K562 (cell line): Measurements from ENCODE around the gene MTHFS. TPM values are rescaled to one million over a fixed set of nuclear protein-coding genes. Genes with fewer than 3 reads are reported as not detected.
A peak's percentile ranks its signal among the peaks of the same experiment; 100 is the strongest.

Source experiments
- ATAC-seq: fragments of 200-7000 bp; cut with Tn5 transposase; 3 replicates; pipeline ENCODE4 v1.9.1; 2020; ENCODE audit warnings: moderate library complexity
- BruUV-seq: library from RNA; stranded (reverse); fragments of 400-500 nt; replicated peaks from 2 replicates; lab custom pipeline; 2021; lab: Mats Ljungman, UMichigan
- CTCF ChIA-PET: fragments of 300-600 bp; formaldehyde crosslinking; extraction: SDS; loops from one replicate; lab custom pipeline; 2021; ENCODE audit warnings: low intra/inter-chr PET ratio; lab: Yijun Ruan, JAX
- POLR2A ChIA-PET: fragments of 300-600, 350-650 bp; sonication (Branson Sonifier 250); formaldehyde crosslinking; extraction: SDS; loops from one replicate; lab custom pipeline; 2021; ENCODE audit warnings: antibody characterized with exemption, inconsistent platforms; lab: Yijun Ruan, JAX
- DNase-seq, 4 experiments: peaks; one replicate each; pipeline versions ENCODE4 v3.0.0 to v3.0.0-alpha.2; 2011 to 2018; ENCODE audit warnings: low spot score in 3 of 4, mixed read lengths in 3 of 4; ENCODE audit errors: extremely low read depth in 1 of 4
- FAIRE-seq: peaks from 2 replicates; lab custom pipeline; 2011; peaks lifted over from hg19 to GRCh38; lab: Jason Lieb, UNC
- H2AFZ ChIP-seq: 2 replicates; pipeline ENCODE4 v1.6.0; 2011; ENCODE audit warnings: low read depth, low read length, control low read depth, inconsistent platforms
- H3K27ac ChIP-seq: fragments of 200-600 bp; 3 replicates; pipeline ENCODE4 v1.8.0; 2011; ENCODE audit warnings: low read depth, mild to moderate bottlenecking, control low read depth, inconsistent platforms, low read length, moderate library complexity, mixed read lengths; ENCODE audit errors: extremely low read depth
- H3K27me3 ChIP-seq, 2 experiments: fragments of 300-600 bp in 1 of 2; 2 replicates in 1 of 2; 3 replicates in 1 of 2; pipeline versions ENCODE4 v1.6.0 to v1.8.0; 2011; ENCODE audit warnings: inconsistent platforms in 2 of 2, low read length in 2 of 2, mild to moderate bottlenecking in 1 of 2, mixed read lengths in 1 of 2, moderate library complexity in 1 of 2; ENCODE audit not compliant: control insufficient read depth in 2 of 2, insufficient read depth in 2 of 2
- H3K36me3 ChIP-seq: fragments of 300-600 bp; 3 replicates; pipeline ENCODE4 v1.8.0; 2011; ENCODE audit warnings: mild to moderate bottlenecking, low read length, inconsistent platforms; ENCODE audit not compliant: control insufficient read depth, insufficient read depth
- H3K4me1 ChIP-seq, 2 experiments: fragments of 200-600 bp in 1 of 2; replicated peaks in 1 of 2; 2 replicates in 1 of 2; 3 replicates in 1 of 2; pipeline versions ENCODE4 v1.5.1 to v1.8.0; 2011; ENCODE audit warnings: inconsistent platforms in 2 of 2, low read length in 2 of 2, mild to moderate bottlenecking in 1 of 2, mixed read lengths in 1 of 2, moderate library complexity in 1 of 2; ENCODE audit not compliant: control insufficient read depth in 2 of 2, insufficient read depth in 2 of 2
- H3K4me2 ChIP-seq: 2 replicates; pipeline ENCODE4 v1.6.1; 2011; ENCODE audit warnings: low read length, control low read depth, inconsistent platforms, mixed read lengths; ENCODE audit not compliant: insufficient read depth
- H3K4me3 ChIP-seq: fragments of 200-600 bp; sonication (generic), shearing (Covaris generic); 2 replicates; pipeline ENCODE4 v1.5.1; 2016; ENCODE audit warnings: control low read depth, inconsistent platforms
- H3K79me2 ChIP-seq: fragments of 200-600 bp; 3 replicates; pipeline ENCODE4 v1.8.0; 2011; ENCODE audit warnings: low read length, inconsistent platforms; ENCODE audit not compliant: control insufficient read depth, insufficient read depth
- H3K9ac ChIP-seq, 2 experiments: 2 replicates each; pipeline versions ENCODE4 v1.6.0 to v1.6.1; 2011; ENCODE audit warnings: low read depth in 2 of 2, low read length in 2 of 2, control low read depth in 1 of 2, inconsistent platforms in 1 of 2, mild to moderate bottlenecking in 1 of 2, mixed read lengths in 1 of 2; ENCODE audit not compliant: insufficient read depth in 1 of 2
- H3K9me1 ChIP-seq: one replicate; pipeline ENCODE4 v1.6.0; 2011; ENCODE audit warnings: inconsistent platforms, mild to moderate bottlenecking, low read length, moderate library complexity; ENCODE audit not compliant: control insufficient read depth, insufficient read depth
- H3K9me3 ChIP-seq: replicated peaks from 2 replicates; pipeline ENCODE4 v1.5.1; 2011; ENCODE audit warnings: low read depth, low read length, inconsistent platforms; ENCODE audit not compliant: control insufficient read depth, insufficient read depth
- H4K20me1 ChIP-seq: replicated peaks from 2 replicates; pipeline ENCODE4 v1.6.1; 2011; ENCODE audit warnings: low read length, inconsistent platforms, mixed read lengths; ENCODE audit not compliant: control insufficient read depth, insufficient read depth
- ARID2 ChIP-seq: fragments of 450-650 bp; IDR thresholded peaks from 2 replicates; pipeline ENCODE4 v1.6.1; 2017; ENCODE audit warnings: antibody characterized with exemption, mild to moderate bottlenecking
- CBX8 ChIP-seq: fragments of 200-600 bp; sonication (generic); IDR thresholded peaks from 2 replicates; pipeline ENCODE4 v1.6.1; 2012; ENCODE audit warnings: borderline replicate concordance, mixed run types, low read depth, mild to moderate bottlenecking, moderate library complexity, mixed read lengths, low read length, control low read depth, inconsistent platforms; ENCODE audit not compliant: poor library complexity, severe bottlenecking; ENCODE audit errors: extremely low read depth
- FOXP1 ChIP-seq: sonication (generic); formaldehyde crosslinking; IDR thresholded peaks from 2 replicates; pipeline ENCODE4 v1.8.0; 2022; ENCODE audit warnings: mild to moderate bottlenecking, missing genetic modification reagents
- KLF16 ChIP-seq: IDR thresholded peaks from 2 replicates; pipeline ENCODE4 v1.6.1; 2016; ENCODE audit warnings: antibody characterized with exemption
- MYC ChIP-seq, 2 experiments: fragments of 250-450 bp in 1 of 2; sonication (Bioruptor Pico) in 1 of 2; IDR thresholded peaks; 2 replicates each; pipeline versions ENCODE4 v1.5.1 to v1.6.1; 2012 to 2021; ENCODE audit warnings: low read depth in 2 of 2, borderline replicate concordance in 1 of 2, improper control_type of control experiment in 1 of 2, low read length in 1 of 2, mild to moderate bottlenecking in 1 of 2, moderate library complexity in 1 of 2
- NR2C2 ChIP-seq, 2 experiments: fragments of 200-800 bp in 1 of 2; sonication (Bioruptor generic) in 1 of 2; sonication (generic) in 1 of 2; formaldehyde crosslinking in 1 of 2; IDR thresholded peaks; 2 replicates each; pipeline versions ENCODE4 v1.6.1 to v1.8.0; 2016 to 2022; ENCODE audit warnings: mild to moderate bottlenecking in 1 of 2, missing compliant biosample characterization in 1 of 2, missing genetic modification characterization in 1 of 2, missing genetic modification reagents in 1 of 2
- SLC30A9 ChIP-seq: fragments of 250-450 bp; sonication (Bioruptor Pico); IDR thresholded peaks from 2 replicates; pipeline ENCODE4 v1.8.0; 2022; ENCODE audit warnings: mild to moderate bottlenecking, moderate library complexity
- SREBF2 ChIP-seq: sonication (generic); formaldehyde crosslinking; IDR thresholded peaks from 2 replicates; pipeline ENCODE4 v1.4.0; 2020; ENCODE audit warnings: mild to moderate bottlenecking, missing genetic modification reagents
- STAG1 ChIP-seq: sonication (generic); formaldehyde crosslinking; IDR thresholded peaks from 2 replicates; pipeline ENCODE4 v1.5.0; 2020; ENCODE audit warnings: missing genetic modification reagents, borderline replicate concordance
- whole genome bisulfite sequencing: fragments of 100-300 bp; shearing (Covaris generic); methylation state at CpG from one replicate; pipeline ENCODE4 v1.1.6; 2016; ENCODE audit warnings: low coverage, mixed read lengths; ENCODE audit not compliant: insufficient coverage; ENCODE audit errors: missing lambda C conversion rate; 5-methylcytosine and 5-hydroxymethylcytosine counted together
- in situ Hi-C: fragments of 300-500 bp; cut with MboI; formaldehyde crosslinking; loops from 4 replicates; pipeline ENCODE4 v1.15.0; 2018; ENCODE audit warnings: inconsistent platforms, mixed read lengths
- intact Hi-C: fragments of 100-400 bp; cut with micrococcal nuclease; formaldehyde crosslinking; loops from 2 replicates; pipeline ENCODE4 v1.14.2; 2022
- polyA plus RNA-seq, 8 experiments: library from polyadenylated mRNA; depleted of rRNA in 4 of 8; stranded (reverse) in 5 of 8; unstranded in 3 of 8; fragments of >200 nt; fragmentation: Nextera tagmentation in 2 of 8; fragmentation: Illumina TruSeq in 1 of 8; extraction: Ambion mirVana in 2 of 8; extraction: Trizol in 1 of 8; gene quantifications; 2 replicates each; pipeline versions ENCODE4 v1.2.1 to v1.2.3, GENCODE V29; 2011 to 2014; ENCODE audit warnings: inconsistent platforms in 1 of 8, missing spikeins in 1 of 8
- total RNA-seq, 7 experiments: library from RNA; depleted of rRNA in 6 of 7; stranded (reverse); fragments of >200 nt in 6 of 7; fragmentation: Illumina TruSeq in 2 of 7; extraction: Trizol in 2 of 7; gene quantifications; 2 replicates each; pipeline versions ENCODE4 v1.2.1 to v1.2.3, GENCODE V29; 2011 to 2021; ENCODE audit warnings: low replicate concordance in 1 of 7

The MTHFS gene
- total and polyA plus RNA-seq, 9 of the 15 experiments (the other 6 are each of a cell fraction or from before 2014, with no cell fraction given) = 17.8 to 79.3 (median 41.7) TPM

GRCh38 chr15:79903626-79904025 lies 6.8 kb upstream of the MTHFS start:
- H3K36me3 ChIP-seq = no peaks in the 10 kb centered on the region
- no peak overlapping the region for H3K27ac ChIP-seq
- POLR2A ChIA-PET = interaction anchor here (0.8 kb wide), 1 partner anchor 12 kb away, joined by 3 read pairs; no protein-coding TSS in a partner anchor
- CTCF ChIA-PET = no interaction called here
- H3K4me1 ChIP-seq = no peaks in the 10 kb centered on the region; a peak in 2 of 5 replicates
- FAIRE-seq = peak; percentile 69
- no TSS peak for BruUV-seq
- H3K9ac ChIP-seq = no peak overlapping the region
- H4K20me1 ChIP-seq = no peaks in the 10 kb centered on the region
- WGBS = 11% methylated on average over 1 of the region's 1 CpG
- no peaks in the 10 kb centered on the region for H3K27me3 ChIP-seq
- no peak overlapping the region for H3K4me2 ChIP-seq
- ATAC-seq = no peak
- intact Hi-C loops = no loop called here
- H3K4me3 ChIP-seq = no peak overlapping the region
- no peaks in the 10 kb centered on the region for H3K9me1 ChIP-seq
- no peaks in the 10 kb centered on the region for H3K9me3 ChIP-seq
- H3K79me2 ChIP-seq = no peaks in the 10 kb centered on the region
- H2AFZ ChIP-seq = no peak overlapping the region
- TF ChIP-seq SLC30A9 (no peak), NR2C2 (CRISPR knock-in tag; IDR thresholded peaks at IDR 0.05) (no peak), NR2C2 (tag; IDR thresholded peaks at IDR 0.05) (no peak), FOXP1 (CRISPR knock-in tag) (no peak)
- TF ChIP-seq, all 486 proteins: peak for 0
- no peak for DNase-seq
- in situ Hi-C loops = loop anchor here (5.0 kb wide), 1 partner anchor 89 kb away; no protein-coding TSS in a partner anchor

- no peak for ATAC-seq
- no peaks in the 10 kb centered on the region for H3K9me1 ChIP-seq
- H3K27ac ChIP-seq = no peak overlapping the region
- ChIA-PET CTCF (no interaction called here), POLR2A (no interaction called here)
- WGBS = 75% methylated on average over 2 of the region's 2 CpGs
- no peak overlapping the region for H3K4me3 ChIP-seq
- DNase-seq = no peak
- no TSS peak for BruUV-seq
- no peaks in the 10 kb centered on the region for H3K27me3 ChIP-seq
- in situ Hi-C loops = loop anchor here (5.0 kb wide), 1 partner anchor 89 kb away; no protein-coding TSS in a partner anchor
- no peak for FAIRE-seq
- H3K79me2 ChIP-seq = no peaks in the 10 kb centered on the region
- no peak overlapping the region for H3K4me2 ChIP-seq
- no peak for TF ChIP-seq MYC (IDR thresholded peaks at IDR 0.05; ENCODE audit: low read depth, low read length)
- TF ChIP-seq MYC (CRISPR knock-in tag; IDR thresholded peaks at IDR 0.05; ENCODE audit: borderline replicate concordance, low read depth) = no peak
- no peak for TF ChIP-seq CBX8
- TF ChIP-seq STAG1 (CRISPR knock-in tag) = no peak
- no peak for TF ChIP-seq ARID2
- no peak for TF ChIP-seq SREBF2 (CRISPR knock-in tag)
- no peak for TF ChIP-seq KLF16
- no peaks in the 10 kb centered on the region for H3K36me3 ChIP-seq
- H3K9ac ChIP-seq = no peak overlapping the region
- H2AFZ ChIP-seq = no peak overlapping the region
- no peaks in the 10 kb centered on the region for H4K20me1 ChIP-seq
- no peaks in the 10 kb centered on the region; a peak in 2 of 5 replicates for H3K4me1 ChIP-seq
- no peaks in the 10 kb centered on the region for H3K9me3 ChIP-seq
- intact Hi-C loops = no loop called here
These were observed 6.3 kb upstream of the MTHFS start for GRCh38 chr15:79903144-79903543.
